ENCODE measurements around the gene CD300E.

The CD300E gene

DNA sequence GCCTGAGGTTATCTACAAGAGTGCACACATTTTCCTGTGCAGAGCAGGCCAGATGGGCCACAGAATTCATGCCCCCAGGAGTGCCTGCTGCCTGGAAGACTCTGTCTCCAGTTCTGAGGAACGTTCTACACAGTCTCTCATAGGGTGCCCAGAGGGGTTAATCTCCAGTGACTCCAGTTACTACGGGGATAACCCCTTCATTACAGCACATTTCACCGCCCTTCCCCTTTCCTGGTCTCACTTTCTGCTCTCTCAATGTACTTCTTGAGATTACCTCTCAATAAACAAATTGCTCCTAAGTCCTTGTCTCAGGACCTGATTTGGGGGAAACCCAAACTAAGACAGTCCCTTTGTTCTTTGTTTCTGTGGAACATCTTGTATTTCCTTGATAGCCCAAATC lies 62.0 kb downstream of the CD300E start:
- no peak for DNase-seq
